ENCODE measurements around the gene LITAF.
"Not testable (repeated sequence)": the region's sequence is repeated elsewhere in the genome, so short reads cannot be mapped to it uniquely, and the experiment has no call there.

Gene LITAF

GRCh38 chr16:11620243-11621003, 33.7 kb upstream of the LITAF start:
- DNase-seq, result no peak

DNA sequence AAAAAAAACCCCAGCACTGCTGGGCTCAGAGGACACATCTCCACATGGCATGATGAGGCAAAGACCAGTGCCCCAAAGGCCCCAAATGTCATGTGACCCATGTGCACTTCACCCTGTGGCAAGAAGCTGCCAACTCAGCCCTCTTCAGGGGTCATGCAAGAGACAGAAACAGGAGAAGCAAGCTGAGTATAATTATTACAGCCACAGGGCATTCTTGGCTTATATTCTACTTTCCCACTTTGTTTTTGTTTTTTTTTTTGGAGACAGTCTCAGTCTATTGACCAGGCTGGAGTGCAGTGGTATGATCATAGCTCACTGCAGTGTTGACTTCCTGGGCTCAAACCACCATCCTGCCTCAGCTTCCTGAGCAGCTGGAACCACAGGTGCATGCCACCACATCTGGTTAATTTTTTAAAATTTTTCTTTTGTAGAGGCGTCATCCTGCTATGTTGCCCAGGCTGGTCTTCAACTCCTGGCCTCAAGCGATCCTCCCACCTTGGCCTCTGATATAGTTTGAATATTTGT, 32.7 kb upstream of the LITAF start:
- DNase-seq, result no peak

GRCh38 chr16:11618107-11618717, 31.5 kb upstream of the LITAF start:
- no peak for DNase-seq

- no peak for DNase-seq
Observed at GRCh38 chr16:11615748-11616447, 29.2 kb upstream of the LITAF start.

DNA sequence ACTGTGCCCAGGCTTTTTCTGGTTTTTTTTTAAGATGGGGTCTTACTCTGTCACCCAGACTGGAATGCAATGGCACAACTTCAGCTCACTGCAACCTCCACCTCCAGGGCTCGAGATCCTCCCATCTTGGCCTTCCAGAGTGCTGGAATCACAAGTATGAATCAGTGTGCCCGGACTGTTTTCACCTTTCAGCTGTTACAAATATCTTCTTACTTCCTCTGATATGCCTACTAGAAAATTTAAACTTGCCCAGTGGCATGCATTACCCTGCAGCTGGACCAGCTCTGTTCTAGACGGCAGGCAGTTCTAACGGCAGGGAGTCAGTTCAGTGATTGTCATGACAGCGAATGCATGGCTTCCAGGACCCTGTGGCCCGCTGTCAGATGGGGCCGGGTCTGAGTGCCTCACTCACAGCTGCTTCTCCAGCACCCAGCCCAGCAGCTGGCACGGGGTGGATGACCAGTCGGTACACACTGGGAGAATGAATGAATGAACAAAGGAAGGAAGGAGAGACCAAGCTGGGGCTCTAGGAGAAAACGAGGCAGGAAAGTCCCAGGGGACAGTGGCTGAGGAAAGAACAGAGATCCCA, 28.0 kb upstream of the LITAF start:
- DNase-seq, result no peak

DNA sequence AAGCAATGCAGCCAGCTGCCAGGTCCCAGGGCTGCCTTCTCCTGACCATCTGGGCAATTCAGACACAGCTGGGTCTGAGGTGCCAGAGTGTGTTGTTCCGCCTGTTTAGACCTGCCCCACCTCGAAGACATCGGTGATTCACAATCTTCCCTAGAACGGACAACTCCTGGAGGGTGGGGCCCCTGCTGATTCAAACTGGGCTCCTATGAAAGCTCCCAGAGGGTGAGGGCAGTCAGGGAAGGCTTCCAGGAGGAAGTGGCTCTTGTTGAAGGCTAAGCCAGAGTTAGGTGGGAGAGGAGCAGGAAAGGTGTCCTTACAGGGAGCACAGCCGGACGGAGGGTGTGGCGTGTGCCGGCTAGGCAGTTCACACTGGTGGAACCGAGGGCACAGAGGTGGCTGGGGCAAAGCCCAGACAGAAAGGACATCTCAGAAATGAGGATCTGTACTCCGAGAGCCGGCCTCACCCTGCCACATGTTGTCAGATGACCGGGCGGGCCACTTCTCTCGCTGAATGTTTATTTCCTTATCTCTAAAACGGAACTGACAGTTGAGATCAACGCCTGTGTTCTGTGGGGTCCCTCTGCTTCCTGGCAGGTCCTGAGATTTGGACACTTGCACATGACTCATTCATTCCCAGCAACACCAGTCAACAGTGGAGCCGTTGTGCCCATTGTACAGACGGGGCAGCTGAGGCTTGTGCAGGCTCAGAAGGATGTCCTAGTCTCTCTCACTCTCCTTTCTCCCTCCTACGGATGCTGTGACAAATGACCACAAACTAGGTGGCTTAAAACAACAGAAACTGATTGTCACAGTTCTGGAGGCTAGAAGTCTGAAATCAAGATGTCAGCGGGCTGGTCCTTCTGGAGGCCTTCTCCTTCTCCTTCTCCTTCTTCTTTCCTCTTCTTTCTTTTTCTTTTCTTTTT, 26.9 kb upstream of the LITAF start:
- no peak for DNase-seq

GRCh38 chr16:11612665-11613025, 25.9 kb upstream of the LITAF start:
- no peak for DNase-seq

DNA sequence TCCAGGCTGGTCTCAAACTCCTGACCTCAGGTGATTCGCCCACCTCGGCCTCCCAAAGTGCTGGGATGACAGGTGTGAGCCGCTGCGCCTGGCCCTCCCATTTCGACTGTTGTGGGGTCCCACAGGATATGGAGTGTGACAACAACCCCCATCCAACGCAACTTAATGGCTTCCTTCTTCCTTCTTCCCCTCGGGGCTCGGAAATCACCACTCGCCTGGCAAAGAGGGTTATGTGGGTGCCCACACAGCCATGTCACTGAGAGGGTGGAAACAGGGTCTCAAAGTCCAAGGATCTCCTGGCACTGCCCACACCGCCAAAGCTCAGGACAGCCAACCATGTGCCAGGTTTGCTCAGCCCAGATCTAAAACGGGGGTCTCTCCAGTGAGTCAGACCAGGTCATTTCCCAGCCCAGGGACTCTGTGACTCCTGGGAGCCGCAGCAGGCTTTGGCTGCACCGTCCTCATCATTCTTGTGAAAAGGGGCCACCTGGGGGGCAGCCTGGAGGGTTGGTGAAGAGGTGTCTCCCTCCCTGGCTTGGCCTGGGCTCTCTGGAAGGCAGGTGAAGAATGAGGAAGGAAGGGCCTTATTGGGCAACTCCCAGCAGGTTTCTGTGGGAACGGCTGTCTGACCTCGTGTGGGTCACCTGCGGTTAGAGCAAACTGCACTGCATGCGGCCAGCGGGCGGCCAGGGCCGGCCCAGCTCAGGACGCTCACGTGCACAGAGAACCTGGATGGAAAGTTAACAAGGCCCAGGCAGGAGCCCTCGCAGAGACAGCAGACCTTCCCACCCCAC, 25.3 kb upstream of the LITAF start:
- no peak for DNase-seq

GRCh38 chr16:11610580-11610979, 23.9 kb upstream of the LITAF start:
- no peak for DNase-seq

GRCh38 chr16:11610121-11610505, 23.4 kb upstream of the LITAF start:
- no peak for DNase-seq

DNA sequence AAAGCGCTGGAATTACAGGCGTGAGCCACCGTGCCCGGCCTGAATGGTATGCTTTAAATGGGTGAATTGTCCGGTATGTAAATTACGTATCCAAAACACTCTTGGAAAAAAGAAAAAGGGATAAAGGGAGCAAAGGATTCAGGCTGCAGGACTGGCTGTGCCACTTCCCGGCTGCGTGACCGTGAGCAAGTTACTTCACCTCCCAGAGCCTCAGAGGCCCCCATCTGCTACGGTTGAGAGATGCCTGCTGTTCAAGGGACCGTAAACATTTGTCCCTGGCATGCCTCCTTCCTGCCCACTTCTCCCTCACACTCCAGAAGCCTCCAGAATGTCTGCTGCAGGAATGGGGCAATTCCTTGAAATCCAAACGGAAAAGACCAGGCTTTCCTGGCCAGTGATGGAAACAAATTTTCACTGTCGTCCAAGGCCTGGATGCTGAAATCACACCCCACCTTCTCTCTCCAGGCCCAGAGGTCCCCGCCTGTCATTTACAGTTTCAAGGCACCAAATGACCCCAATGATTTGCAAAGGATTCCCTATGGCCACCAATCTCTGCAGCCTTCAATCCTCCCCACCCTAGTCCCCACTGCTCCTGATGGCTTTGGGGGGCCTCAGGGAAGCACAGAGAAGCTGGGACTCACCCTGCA, 22.9 kb upstream of the LITAF start:
- no peak for DNase-seq

DNA sequence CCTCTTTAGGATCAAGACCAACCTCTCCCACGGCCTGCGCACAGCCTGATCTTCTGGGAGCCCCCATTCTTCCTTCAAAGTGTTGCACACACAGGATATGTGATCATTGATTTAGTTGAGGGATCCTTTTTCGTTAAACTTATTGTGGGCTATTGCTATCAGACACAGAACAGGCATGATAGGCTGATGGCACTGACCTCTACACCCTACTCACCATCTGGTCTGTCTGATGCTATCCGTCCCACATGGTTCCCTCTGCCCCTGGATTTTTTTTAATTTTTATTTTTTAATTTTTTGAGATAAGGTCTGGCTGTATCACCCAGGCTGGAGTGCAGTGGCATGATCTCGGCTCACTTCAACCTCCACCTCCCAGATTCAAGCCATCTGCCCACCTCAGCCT, 19.2 kb upstream of the LITAF start:
- no peak for DNase-seq

- DNase-seq, result no peak
Observed at GRCh38 chr16:11605564-11605886, 18.8 kb upstream of the LITAF start.

DNA sequence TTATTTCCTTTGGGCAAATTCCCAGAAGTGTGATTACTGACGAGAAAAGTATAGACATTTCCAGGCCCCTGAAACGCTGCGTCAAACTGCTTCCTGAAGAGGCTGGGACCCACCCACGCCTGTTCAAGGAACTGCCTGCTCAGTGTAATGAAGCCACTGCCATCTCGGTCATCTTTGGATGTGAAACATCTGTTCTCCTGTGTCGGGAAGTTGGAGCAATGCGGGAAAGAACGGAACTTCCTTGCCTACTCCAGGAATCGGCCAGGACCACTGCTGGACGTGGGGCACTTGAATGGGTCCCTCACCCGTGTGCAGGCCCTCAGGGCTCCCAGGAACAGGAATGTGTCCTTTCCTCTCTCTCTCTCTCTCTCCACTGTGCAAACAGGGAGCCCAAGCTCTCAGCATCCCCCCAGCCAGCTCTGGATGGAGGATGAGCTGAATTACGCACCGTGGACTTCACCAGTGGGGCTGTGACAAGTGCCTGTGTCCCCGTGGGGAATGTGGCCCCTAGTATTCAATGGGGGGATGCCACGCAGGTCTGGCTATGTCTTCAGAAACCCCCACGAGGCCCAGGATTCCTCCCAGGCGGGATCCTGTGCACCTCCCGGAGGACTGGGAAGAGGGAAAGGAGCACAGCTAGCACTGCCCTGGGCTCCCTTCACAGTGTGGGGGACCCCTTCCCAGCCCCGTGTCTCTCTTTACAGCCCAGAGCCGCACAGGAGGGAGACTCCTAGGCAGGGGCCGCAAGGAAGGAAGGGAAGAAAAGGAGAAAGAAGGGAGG, 18.3 kb upstream of the LITAF start:
- no peak for DNase-seq

- not testable (repeated sequence) for DNase-seq
Observed at GRCh38 chr16:11604296-11604695, 17.6 kb upstream of the LITAF start.

DNA sequence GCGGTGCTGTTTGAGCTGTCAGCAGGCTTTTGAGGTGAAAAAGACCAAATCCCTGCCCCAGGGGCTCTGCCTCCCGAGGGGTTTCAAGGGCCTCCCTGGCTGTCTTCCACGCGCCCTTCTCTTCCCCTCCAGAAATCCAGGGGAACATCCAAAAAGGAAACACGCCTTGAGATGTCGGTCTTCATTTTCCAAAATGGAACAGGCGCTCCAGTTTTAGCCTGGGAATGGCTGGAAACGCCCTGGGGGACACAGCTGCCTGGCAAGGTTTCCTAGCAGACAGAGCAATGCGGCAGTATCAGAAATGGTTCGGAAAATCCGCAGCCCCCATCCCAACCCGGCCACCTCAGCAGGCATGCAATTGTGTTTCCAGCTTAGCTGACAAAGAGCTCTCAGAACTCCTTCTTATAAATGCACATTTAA, 16.6 kb upstream of the LITAF start:
- DNase-seq, result no peak

DNA sequence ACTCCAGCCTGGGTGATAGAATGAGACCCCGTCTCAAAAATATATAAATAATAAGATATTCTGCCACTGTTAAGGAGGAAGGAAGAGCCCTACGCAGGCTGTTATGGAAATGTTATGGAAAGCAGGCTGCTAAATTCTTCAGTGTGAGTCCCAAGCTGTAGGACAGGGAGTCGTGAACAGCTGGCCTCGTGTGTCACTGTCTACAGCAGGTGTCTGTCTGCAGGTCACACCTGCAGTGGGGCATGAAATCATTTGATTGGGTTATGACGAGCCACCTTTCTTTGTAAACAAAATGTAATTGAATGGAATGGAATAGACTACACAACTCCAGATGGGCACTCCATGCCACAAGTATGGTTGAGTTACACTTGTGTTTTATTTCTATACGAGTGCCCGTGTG, 15.6 kb upstream of the LITAF start:
- DNase-seq, result no peak

GRCh38 chr16:11601911-11602310, 15.2 kb upstream of the LITAF start:
- DNase-seq, result no peak

- DNase-seq, result no peak
Observed at GRCh38 chr16:11601425-11601824, 14.7 kb upstream of the LITAF start.

GRCh38 chr16:11599579-11599978, 12.9 kb upstream of the LITAF start:
- no peak for DNase-seq

Measured in stimulated activated naive CD4-positive, alpha-beta T cell treated with Interleukin-2 at 50 U/mL for 16 hours (primary cell).